RWPE2 (cell line): Measurements from ENCODE around the gene RAB23.

Source experiments
- ATAC-seq: fragments of 200-7000 bp; cut with Tn5 transposase; 3 replicates; pipeline ENCODE4 v1.9.1; 2021; ENCODE audit warnings: low read depth
- DNase-seq: peaks from one replicate; pipeline ENCODE4 v3.0.0-alpha.2; 2020; ENCODE audit warnings: low spot score
- H3K27ac ChIP-seq: fragments of 450-650 bp; 2 replicates; pipeline ENCODE4 v1.5.1; 2017; ENCODE audit warnings: mild to moderate bottlenecking; ENCODE audit not compliant: poor library complexity, severe bottlenecking
- H3K27me3 ChIP-seq: fragments of 250-450 bp; sonication (Bioruptor Pico); 2 replicates; pipeline ENCODE4 v1.5.1; 2021; ENCODE audit warnings: mild to moderate bottlenecking, moderate library complexity; ENCODE audit not compliant: insufficient read depth, poor library complexity, severe bottlenecking
- H3K36me3 ChIP-seq: fragments of 250-450 bp; sonication (Bioruptor Pico); 2 replicates; pipeline ENCODE4 v1.5.1; 2020; ENCODE audit warnings: low read depth, mild to moderate bottlenecking, moderate library complexity
- H3K4me1 ChIP-seq: fragments of 250-450 bp; sonication (Bioruptor Pico); 2 replicates; pipeline ENCODE4 v1.5.1; 2021; ENCODE audit warnings: mild to moderate bottlenecking, moderate library complexity; ENCODE audit not compliant: insufficient read depth, poor library complexity, severe bottlenecking
- H3K4me3 ChIP-seq: fragments of 250-450 bp; sonication (Bioruptor Pico); 2 replicates; pipeline ENCODE4 v1.5.1; 2021; ENCODE audit warnings: mild to moderate bottlenecking, moderate library complexity; ENCODE audit not compliant: severe bottlenecking
- H3K9me3 ChIP-seq: fragments of 250-450 bp; sonication (Bioruptor Pico); 2 replicates; pipeline ENCODE4 v1.5.1; 2021; ENCODE audit warnings: mild to moderate bottlenecking, moderate library complexity; ENCODE audit not compliant: severe bottlenecking
- TF ChIP-seq, protein P1 (sequence below): fragments of 450-650 bp; IDR thresholded peaks from one replicate; pipeline ENCODE4 v1.5.1; 2017; ENCODE audit warnings: mild to moderate bottlenecking, moderate library complexity; ENCODE audit not compliant: poor library complexity, severe bottlenecking

Gene RAB23

DNA sequence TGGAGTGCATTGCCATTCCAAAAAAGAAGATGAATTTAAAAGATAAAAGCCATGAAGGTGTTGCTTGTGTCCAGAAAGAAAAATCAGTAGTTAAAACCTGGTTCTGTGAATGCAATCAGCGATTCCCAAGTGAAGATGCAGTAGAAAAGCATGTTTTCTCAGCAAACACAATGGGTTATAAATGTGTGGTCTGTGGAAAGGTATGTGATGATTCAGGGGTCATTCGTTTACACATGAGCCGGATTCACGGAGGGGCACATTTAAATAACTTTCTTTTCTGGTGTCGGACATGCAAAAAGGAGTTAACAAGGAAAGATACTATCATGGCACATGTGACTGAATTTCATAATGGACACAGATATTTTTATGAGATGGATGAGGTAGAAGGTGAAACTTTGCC is 74.7 kb downstream of the RAB23 start:
- TF ChIP-seq, protein P1, sequence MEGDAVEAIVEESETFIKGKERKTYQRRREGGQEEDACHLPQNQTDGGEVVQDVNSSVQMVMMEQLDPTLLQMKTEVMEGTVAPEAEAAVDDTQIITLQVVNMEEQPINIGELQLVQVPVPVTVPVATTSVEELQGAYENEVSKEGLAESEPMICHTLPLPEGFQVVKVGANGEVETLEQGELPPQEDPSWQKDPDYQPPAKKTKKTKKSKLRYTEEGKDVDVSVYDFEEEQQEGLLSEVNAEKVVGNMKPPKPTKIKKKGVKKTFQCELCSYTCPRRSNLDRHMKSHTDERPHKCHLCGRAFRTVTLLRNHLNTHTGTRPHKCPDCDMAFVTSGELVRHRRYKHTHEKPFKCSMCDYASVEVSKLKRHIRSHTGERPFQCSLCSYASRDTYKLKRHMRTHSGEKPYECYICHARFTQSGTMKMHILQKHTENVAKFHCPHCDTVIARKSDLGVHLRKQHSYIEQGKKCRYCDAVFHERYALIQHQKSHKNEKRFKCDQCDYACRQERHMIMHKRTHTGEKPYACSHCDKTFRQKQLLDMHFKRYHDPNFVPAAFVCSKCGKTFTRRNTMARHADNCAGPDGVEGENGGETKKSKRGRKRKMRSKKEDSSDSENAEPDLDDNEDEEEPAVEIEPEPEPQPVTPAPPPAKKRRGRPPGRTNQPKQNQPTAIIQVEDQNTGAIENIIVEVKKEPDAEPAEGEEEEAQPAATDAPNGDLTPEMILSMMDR, result no peak
- Histone ChIP-seq H3K27ac (no peak overlapping the region), H3K4me1 (no peaks in the 10 kb centered on the region), H3K9me3 (no peaks in the 10 kb centered on the region), H3K27me3 (no peaks in the 10 kb centered on the region), H3K36me3 (peaks cover 83% of the 10 kb centered on the region), H3K4me3 (no peak overlapping the region)
- no peak for ATAC-seq
- no peak for DNase-seq

DNA sequence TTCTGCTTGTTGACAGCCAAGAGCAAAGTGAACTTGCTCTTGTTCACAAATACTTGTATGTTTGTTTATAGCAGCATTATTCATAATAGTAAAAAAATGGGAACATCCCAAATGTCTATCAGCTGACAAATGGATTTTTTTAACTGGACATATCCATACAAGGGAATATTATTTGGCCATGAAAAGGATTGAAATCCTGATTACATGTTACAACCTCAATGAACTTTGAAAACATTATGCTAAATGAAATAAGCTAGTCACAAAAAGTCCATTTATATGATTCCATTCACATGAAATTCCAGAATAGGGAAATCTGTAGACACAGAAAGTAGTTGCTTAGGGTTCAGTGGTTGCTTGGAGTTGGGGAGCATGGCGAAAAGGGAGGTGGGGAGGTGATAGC is 78.4 kb downstream of the RAB23 start:
- no peak overlapping the region for H3K4me3 ChIP-seq
- no peak overlapping the region for H3K27ac ChIP-seq
- H3K27me3 ChIP-seq, result no peaks in the 10 kb centered on the region
- TF ChIP-seq, protein P1, result no peak
- no peaks in the 10 kb centered on the region for H3K4me1 ChIP-seq
- no peaks in the 10 kb centered on the region for H3K9me3 ChIP-seq
- DNase-seq (no peak), ATAC-seq (no peak)
- peaks cover 70% of the 10 kb centered on the region for H3K36me3 ChIP-seq

DNA sequence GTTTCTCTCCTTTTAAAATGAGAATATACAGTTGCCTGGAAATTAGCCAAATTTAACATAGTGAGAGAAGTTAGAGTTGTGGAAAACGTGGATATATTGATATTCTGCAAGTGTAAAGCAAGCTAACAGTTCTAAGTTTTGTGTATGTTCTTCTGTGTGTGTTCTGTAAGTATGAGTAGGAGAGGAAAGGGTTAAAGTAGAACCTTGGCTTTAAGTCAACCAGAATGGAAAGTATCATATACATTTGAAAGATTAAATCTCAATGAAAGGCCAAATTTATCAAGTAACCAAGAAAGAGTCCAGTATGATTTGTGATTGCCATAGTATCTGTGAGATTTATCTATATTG is 80.0 kb downstream of the RAB23 start:
- ATAC-seq, result no peak
- no peak for DNase-seq
- Histone ChIP-seq H3K4me1 (no peaks in the 10 kb centered on the region), H3K36me3 (peaks cover 61% of the 10 kb centered on the region), H3K4me3 (no peak overlapping the region), H3K27ac (no peak overlapping the region), H3K9me3 (no peaks in the 10 kb centered on the region), H3K27me3 (no peaks in the 10 kb centered on the region)
- TF ChIP-seq, protein P1, result no peak

DNA sequence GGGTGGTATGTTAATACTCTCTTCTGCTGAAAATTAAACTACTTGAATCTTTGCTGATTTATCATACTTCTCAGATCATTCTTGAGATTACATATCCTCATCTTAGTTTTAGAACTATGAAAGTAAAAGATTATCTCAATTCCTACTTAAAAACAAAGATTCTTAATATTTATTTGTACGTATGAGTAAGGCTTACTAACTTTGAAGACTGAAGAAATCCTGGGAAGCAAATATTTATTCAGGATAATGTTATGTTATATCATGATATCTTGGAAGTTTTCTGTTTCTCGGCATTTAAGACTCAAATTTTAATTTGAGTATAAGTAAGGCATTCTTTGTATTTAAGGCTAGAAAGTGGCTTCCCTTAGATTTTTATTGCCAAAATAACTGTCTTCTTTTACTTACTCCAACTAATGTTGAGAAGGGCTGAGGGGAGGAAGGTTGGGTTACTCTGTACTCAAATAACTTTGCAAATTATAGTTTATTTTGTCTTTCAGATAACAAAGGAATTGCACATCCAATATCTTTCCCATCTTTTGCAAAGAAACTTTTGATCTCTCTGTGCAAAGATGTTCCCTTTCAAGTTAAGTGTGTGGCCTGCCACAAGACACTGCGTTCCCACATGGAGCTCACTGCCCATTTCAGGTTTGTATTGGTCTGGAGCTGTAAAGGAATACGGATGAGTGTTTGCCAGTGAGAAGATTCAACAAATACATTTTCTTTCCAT is 80.5 kb downstream of the RAB23 start:
- Histone ChIP-seq H3K27ac (no peak overlapping the region), H3K27me3 (no peaks in the 10 kb centered on the region), H3K4me1 (no peaks in the 10 kb centered on the region), H3K9me3 (no peaks in the 10 kb centered on the region), H3K36me3 (peaks cover 61% of the 10 kb centered on the region), H3K4me3 (no peak overlapping the region)
- ATAC-seq, result no peak
- no peak for DNase-seq
- TF ChIP-seq, protein P1, result no peak

DNA sequence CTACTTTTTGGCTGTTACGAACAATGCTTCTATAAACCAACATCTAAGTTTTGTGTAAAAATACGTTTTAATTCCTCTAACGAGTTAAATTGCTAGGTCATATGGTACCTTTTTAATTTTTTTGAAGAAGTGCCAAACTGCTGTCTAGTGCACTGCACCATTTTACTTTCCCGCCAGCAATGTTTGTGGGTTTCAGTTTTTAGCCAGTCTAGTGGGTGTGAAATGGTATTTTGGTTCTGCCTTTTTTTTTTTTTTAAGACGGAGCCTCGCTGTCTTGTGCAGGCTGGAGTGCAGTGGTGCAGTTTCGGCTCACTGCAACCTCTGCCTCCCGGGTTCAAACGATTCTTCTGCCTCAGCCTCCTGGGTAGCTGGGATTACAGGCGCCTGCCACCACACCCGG is 84.1 kb downstream of the RAB23 start:
- TF ChIP-seq, protein P1, result no peak
- H3K36me3 ChIP-seq, result peaks cover 64% of the 10 kb centered on the region
- no peak overlapping the region for H3K4me3 ChIP-seq
- ATAC-seq, result no peak
- no peak overlapping the region for H3K27ac ChIP-seq
- H3K9me3 ChIP-seq, result no peaks in the 10 kb centered on the region
- no peak for DNase-seq
- H3K4me1 ChIP-seq, result no peaks in the 10 kb centered on the region
- no peaks in the 10 kb centered on the region for H3K27me3 ChIP-seq
